Breast epithelium (tissue), 3 donors: ENCODE data around the gene MUC2.

Source experiments
- POLR2A ChIP-seq: fragments of 450-650 bp; IDR thresholded peaks from one replicate; pipeline ENCODE4 v1.6.1; 2016; ENCODE audit warnings: antibody characterized with exemption, mild to moderate bottlenecking, moderate library complexity
- TF ChIP-seq, protein P1 (sequence below), 3 donors: fragments of 450-650 bp; IDR thresholded peaks; one replicate each; pipeline ENCODE4 v1.5.1; 2016 to 2017; ENCODE audit warnings: antibody characterized with exemption in 3 of 3, mild to moderate bottlenecking in 3 of 3, moderate library complexity in 3 of 3

DNA sequence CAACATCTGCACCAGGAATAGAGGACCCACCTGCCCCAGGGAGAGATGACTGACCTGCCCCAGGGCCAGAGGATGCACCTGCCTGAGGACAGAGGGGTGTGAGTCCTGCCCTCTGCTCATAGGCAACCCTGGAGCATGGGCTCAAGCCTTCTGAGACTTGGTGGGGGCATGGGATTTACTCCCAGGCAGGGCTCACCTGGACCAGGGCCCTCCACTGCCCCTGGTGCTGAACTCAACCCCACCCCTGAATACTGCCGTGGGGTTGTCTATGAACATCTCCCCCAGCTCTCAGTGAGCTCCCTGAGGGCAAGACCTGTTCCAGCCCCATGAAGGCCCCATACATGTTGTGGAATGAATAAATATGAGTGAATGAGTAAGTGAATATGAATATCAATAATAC, 49.3 kb downstream of the MUC2 start:
- TF ChIP-seq, protein P1, sequence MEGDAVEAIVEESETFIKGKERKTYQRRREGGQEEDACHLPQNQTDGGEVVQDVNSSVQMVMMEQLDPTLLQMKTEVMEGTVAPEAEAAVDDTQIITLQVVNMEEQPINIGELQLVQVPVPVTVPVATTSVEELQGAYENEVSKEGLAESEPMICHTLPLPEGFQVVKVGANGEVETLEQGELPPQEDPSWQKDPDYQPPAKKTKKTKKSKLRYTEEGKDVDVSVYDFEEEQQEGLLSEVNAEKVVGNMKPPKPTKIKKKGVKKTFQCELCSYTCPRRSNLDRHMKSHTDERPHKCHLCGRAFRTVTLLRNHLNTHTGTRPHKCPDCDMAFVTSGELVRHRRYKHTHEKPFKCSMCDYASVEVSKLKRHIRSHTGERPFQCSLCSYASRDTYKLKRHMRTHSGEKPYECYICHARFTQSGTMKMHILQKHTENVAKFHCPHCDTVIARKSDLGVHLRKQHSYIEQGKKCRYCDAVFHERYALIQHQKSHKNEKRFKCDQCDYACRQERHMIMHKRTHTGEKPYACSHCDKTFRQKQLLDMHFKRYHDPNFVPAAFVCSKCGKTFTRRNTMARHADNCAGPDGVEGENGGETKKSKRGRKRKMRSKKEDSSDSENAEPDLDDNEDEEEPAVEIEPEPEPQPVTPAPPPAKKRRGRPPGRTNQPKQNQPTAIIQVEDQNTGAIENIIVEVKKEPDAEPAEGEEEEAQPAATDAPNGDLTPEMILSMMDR (IDR thresholded peaks at IDR 0.05): no peak
- TF ChIP-seq POLR2A: no peak
